MM.1S (cell line): ENCODE measurements around the gene NDUFA11.

Experiments
- DNase-seq: peaks from one replicate; pipeline ENCODE4 v3.0.0-alpha.2; 2015
- H2AFZ ChIP-seq: fragments of 300-600 bp; sonication (generic); 2 replicates; pipeline ENCODE4 v1.6.0; 2016; ENCODE audit warnings: antibody characterized with exemption, low read length
- H3F3A ChIP-seq: fragments of 300-600 bp; sonication (generic); 2 replicates; pipeline ENCODE4 v1.6.1; 2016; ENCODE audit warnings: mild to moderate bottlenecking, antibody characterized with exemption, low read length, moderate library complexity, mixed read lengths; ENCODE audit not compliant: insufficient read depth
- H3K27ac ChIP-seq: fragments of 300-600 bp; sonication (generic); 2 replicates; pipeline ENCODE4 v1.5.1; 2016; ENCODE audit warnings: mild to moderate bottlenecking, low read length
- H3K27me3 ChIP-seq: fragments of 300-600 bp; sonication (generic); replicated peaks from 2 replicates; pipeline ENCODE4 v1.6.0; 2016; ENCODE audit warnings: low read length; ENCODE audit not compliant: insufficient read depth
- H3K36me3 ChIP-seq: fragments of 300-600 bp; sonication (generic); replicated peaks from 2 replicates; pipeline ENCODE4 v1.6.1; 2016; ENCODE audit warnings: mild to moderate bottlenecking, low read length, mixed read lengths; ENCODE audit not compliant: insufficient read depth
- H3K4me1 ChIP-seq: fragments of 300-600 bp; sonication (generic); 2 replicates; pipeline ENCODE4 v1.6.1; 2016; ENCODE audit warnings: low read length, mixed read lengths
- H3K4me2 ChIP-seq: fragments of 300-600 bp; sonication (generic); 2 replicates; pipeline ENCODE4 v1.6.0; 2016; ENCODE audit warnings: low read depth, low read length
- H3K4me3 ChIP-seq: fragments of 300-600 bp; sonication (generic); 2 replicates; pipeline ENCODE4 v1.5.1; 2016; ENCODE audit warnings: low read length, mixed read lengths
- H3K79me2 ChIP-seq: fragments of 300-600 bp; sonication (generic); 2 replicates; pipeline ENCODE4 v1.6.1; 2016; ENCODE audit warnings: mixed run types, low read length, mixed read lengths
- H3K9ac ChIP-seq: fragments of 300-600 bp; sonication (generic); 2 replicates; pipeline ENCODE4 v1.6.1; 2016; ENCODE audit warnings: low read length, mixed read lengths
- H3K9me2 ChIP-seq: fragments of 300-600 bp; sonication (generic); replicated peaks from 2 replicates; pipeline ENCODE4 v1.6.1; 2016; ENCODE audit warnings: mild to moderate bottlenecking, low read length, mixed read lengths; ENCODE audit not compliant: insufficient read depth
- H3K9me3 ChIP-seq: fragments of 300-600 bp; sonication (generic); replicated peaks from 2 replicates; pipeline ENCODE4 v1.6.1; 2016; ENCODE audit warnings: mild to moderate bottlenecking, low read length, mixed read lengths; ENCODE audit not compliant: insufficient read depth
- H4K20me1 ChIP-seq: fragments of 300-600 bp; sonication (generic); 2 replicates; pipeline ENCODE4 v1.6.1; 2016; ENCODE audit warnings: mild to moderate bottlenecking, low read length, moderate library complexity, mixed read lengths; ENCODE audit not compliant: insufficient read depth
- CTCF ChIP-seq: fragments of 300-600 bp; sonication (generic); IDR thresholded peaks from 2 replicates; pipeline ENCODE4 v1.5.1; 2016; ENCODE audit warnings: antibody characterized with exemption, low read length, mixed read lengths
- EZH2 ChIP-seq: fragments of 300-600 bp; sonication (generic); optimal IDR thresholded peaks from 2 replicates; pipeline ENCODE3; 2017; ENCODE audit warnings: low read depth, mild to moderate bottlenecking, antibody characterized with exemption, low read length, mixed read lengths
- EZH2phosphoT487 ChIP-seq: fragments of 300-600 bp; sonication (generic); IDR thresholded peaks from 2 replicates; pipeline ENCODE4 v1.6.1; 2018; ENCODE audit warnings: antibody characterized with exemption, low read length

Gene NDUFA11

GRCh38 chr19:5896365-5897076 lies 7.1 kb downstream of the NDUFA11 start:
- H3K9me3 ChIP-seq = no peaks in the 10 kb centered on the region
- no peak for DNase-seq
- no peak overlapping the region for H3K4me3 ChIP-seq
- H3K79me2 ChIP-seq = peaks cover 44% of the 10 kb centered on the region
- no peak overlapping the region for H3K4me2 ChIP-seq
- H3K36me3 ChIP-seq = peaks cover 4% of the 10 kb centered on the region; the same call in 1 of the 2 replicates
- H3K27me3 ChIP-seq = 0 out of 2 replicates have a peak, but pooled peaks cover under 1% of the 10 kb centered on the region
- no peak overlapping the region for H3K9ac ChIP-seq
- no peak overlapping the region for H3K27ac ChIP-seq
- H3K4me1 ChIP-seq = no peaks in the 10 kb centered on the region
- H2AFZ ChIP-seq = no peak overlapping the region
- H3K9me2 ChIP-seq = no peaks in the 10 kb centered on the region
- no peaks in the 10 kb centered on the region for H3F3A ChIP-seq
- H4K20me1 ChIP-seq = peaks cover 25% of the 10 kb centered on the region
- TF ChIP-seq EZH2phosphoT487 = no peak
- TF ChIP-seq CTCF = no peak
- no peak for TF ChIP-seq EZH2

DNA sequence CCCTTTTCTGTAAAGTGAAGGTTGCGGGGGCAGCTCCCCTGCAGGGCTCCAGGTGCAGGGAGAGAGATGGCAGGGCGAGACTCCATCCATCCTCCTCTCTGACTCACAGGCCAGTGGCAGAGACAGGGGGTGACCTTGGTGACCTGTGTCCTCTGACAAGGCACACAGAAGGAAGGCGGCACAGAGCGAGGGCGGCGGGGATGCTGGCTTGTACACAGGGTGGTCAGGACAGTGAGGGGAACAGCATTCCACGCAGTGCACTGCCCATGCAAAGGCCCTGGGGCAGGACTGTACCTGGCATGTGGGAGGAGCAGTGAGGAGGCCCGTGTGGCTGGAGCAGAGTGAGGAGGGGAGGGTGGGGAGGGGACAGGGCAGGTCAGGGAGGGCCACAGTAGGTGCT lies 7.7 kb downstream of the NDUFA11 start:
- no peak for DNase-seq
- Histone ChIP-seq H3K4me1 (no peaks in the 10 kb centered on the region), H3K36me3 (peaks cover 4% of the 10 kb centered on the region; the same call in 1 of the 2 replicates), H3K9me3 (no peaks in the 10 kb centered on the region), H3K4me2 (no peak overlapping the region), H3K9ac (no peak overlapping the region), H3K4me3 (no peak overlapping the region), H4K20me1 (peaks cover 21% of the 10 kb centered on the region), H3K27ac (no peak overlapping the region), H3F3A (no peaks in the 10 kb centered on the region), H3K79me2 (peaks cover 38% of the 10 kb centered on the region), H3K27me3 (0 out of 2 replicates have a peak, but pooled peaks cover 4% of the 10 kb centered on the region), H3K9me2 (no peaks in the 10 kb centered on the region), H2AFZ (no peak overlapping the region)
- TF ChIP-seq CTCF (no peak), EZH2 (no peak), EZH2phosphoT487 (no peak)

GRCh38 chr19:5895409-5895808 lies 8.2 kb downstream of the NDUFA11 start:
- peaks cover 4% of the 10 kb centered on the region; the same call in 1 of the 2 replicates for H3K36me3 ChIP-seq
- no peaks in the 10 kb centered on the region for H3F3A ChIP-seq
- peaks cover 21% of the 10 kb centered on the region for H4K20me1 ChIP-seq
- no peak for DNase-seq
- no peak overlapping the region for H3K9ac ChIP-seq
- H2AFZ ChIP-seq = no peak overlapping the region
- no peaks in the 10 kb centered on the region for H3K9me3 ChIP-seq
- TF ChIP-seq EZH2phosphoT487 = no peak
- no peak for TF ChIP-seq EZH2
- no peak for TF ChIP-seq CTCF
- H3K4me2 ChIP-seq = no peak overlapping the region
- 0 out of 2 replicates have a peak, but pooled peaks cover 4% of the 10 kb centered on the region for H3K27me3 ChIP-seq
- H3K27ac ChIP-seq = no peak overlapping the region
- no peaks in the 10 kb centered on the region for H3K4me1 ChIP-seq
- no peak overlapping the region for H3K4me3 ChIP-seq
- H3K9me2 ChIP-seq = no peaks in the 10 kb centered on the region
- H3K79me2 ChIP-seq = peaks cover 33% of the 10 kb centered on the region
